AG04450 (cell line): ENCODE results near the gene FNDC11. TPM values are rescaled to one million over a fixed set of nuclear protein-coding genes. Genes with fewer than 3 reads are reported as not detected.

Source experiments
- CTCF ChIA-PET: fragments of 300-600, 350-600 bp; formaldehyde crosslinking; extraction: SDS; loops from one replicate; lab custom pipeline; 2022; ENCODE audit warnings: antibody characterized with exemption, inconsistent platforms; lab: Charles Lee
- POLR2A ChIA-PET: fragments of 350-600 bp; formaldehyde crosslinking; extraction: SDS; loops from one replicate; lab custom pipeline; 2021; ENCODE audit warnings: antibody characterized with exemption, inconsistent platforms; lab: Yijun Ruan, JAX
- DNase-seq: peaks from one replicate; pipeline ENCODE4 v3.0.0-alpha.2; 2011; ENCODE audit warnings: low read depth, low spot score
- H3K27ac ChIP-seq: one replicate; pipeline ENCODE4 v1.5.1; 2012; ENCODE audit warnings: low read depth, low read length, control low read depth
- H3K27me3 ChIP-seq: one replicate; pipeline ENCODE4 v1.6.0; 2012; ENCODE audit warnings: low read length; ENCODE audit not compliant: control insufficient read depth, insufficient read depth
- H3K4me3 ChIP-seq: 2 replicates; pipeline ENCODE4 v1.5.1; 2011; ENCODE audit warnings: mild to moderate bottlenecking, low read depth, low read length, control low read depth
- H3K9me3 ChIP-seq: 2 replicates; pipeline ENCODE4 v1.5.1; 2012; ENCODE audit warnings: low read length; ENCODE audit not compliant: control insufficient read depth, insufficient read depth
- polyA plus RNA-seq: library from polyadenylated mRNA; depleted of rRNA; stranded (reverse); fragments of >200 nt; gene quantifications from 2 replicates; pipeline ENCODE4 v1.2.3, GENCODE V29; 2011
- TF ChIP-seq, protein P1 (sequence below): IDR thresholded peaks from 2 replicates; pipeline ENCODE4 v1.5.1; 2011; ENCODE audit warnings: low read depth, low read length, control low read depth, inconsistent platforms

Gene FNDC11
- polyA plus RNA-seq, 1 experiment, result 0.64 TPM

DNA sequence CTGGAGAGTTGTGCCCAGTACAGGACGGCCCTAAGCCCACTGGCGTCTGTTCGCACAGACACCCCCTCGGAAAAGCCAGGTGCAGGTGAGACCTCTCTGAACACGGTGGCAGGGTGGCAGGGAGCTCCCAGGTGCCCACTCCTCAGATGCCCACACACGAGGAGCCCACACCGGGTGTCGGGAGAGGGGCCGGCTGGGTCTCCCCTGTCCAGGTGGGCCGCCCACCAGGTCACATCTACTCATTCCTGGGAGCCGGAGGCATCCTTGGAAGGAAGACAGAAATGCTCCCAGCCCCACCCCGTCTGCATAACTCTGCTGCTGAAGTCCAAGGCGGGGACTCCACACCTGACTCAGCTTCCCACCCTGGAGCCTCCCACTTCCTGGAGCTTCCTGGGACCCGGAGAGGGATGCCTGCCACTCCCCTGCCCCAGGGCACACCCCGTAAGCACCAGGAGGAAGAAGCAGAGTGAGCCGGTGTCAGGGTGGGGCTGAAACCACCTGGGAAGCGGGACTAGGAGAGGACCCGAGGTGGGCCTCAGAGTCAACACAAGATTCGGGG lies 8.9 kb upstream of the FNDC11 start:
- H3K27ac ChIP-seq, result no peak overlapping the region
- no peaks in the 10 kb centered on the region; the same call in 1 of the 2 replicates for H3K9me3 ChIP-seq
- TF ChIP-seq, protein P1, sequence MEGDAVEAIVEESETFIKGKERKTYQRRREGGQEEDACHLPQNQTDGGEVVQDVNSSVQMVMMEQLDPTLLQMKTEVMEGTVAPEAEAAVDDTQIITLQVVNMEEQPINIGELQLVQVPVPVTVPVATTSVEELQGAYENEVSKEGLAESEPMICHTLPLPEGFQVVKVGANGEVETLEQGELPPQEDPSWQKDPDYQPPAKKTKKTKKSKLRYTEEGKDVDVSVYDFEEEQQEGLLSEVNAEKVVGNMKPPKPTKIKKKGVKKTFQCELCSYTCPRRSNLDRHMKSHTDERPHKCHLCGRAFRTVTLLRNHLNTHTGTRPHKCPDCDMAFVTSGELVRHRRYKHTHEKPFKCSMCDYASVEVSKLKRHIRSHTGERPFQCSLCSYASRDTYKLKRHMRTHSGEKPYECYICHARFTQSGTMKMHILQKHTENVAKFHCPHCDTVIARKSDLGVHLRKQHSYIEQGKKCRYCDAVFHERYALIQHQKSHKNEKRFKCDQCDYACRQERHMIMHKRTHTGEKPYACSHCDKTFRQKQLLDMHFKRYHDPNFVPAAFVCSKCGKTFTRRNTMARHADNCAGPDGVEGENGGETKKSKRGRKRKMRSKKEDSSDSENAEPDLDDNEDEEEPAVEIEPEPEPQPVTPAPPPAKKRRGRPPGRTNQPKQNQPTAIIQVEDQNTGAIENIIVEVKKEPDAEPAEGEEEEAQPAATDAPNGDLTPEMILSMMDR, result no peak
- CTCF ChIA-PET, result no interaction called here
- no peak for DNase-seq
- POLR2A ChIA-PET, result no interaction called here
- H3K27me3 ChIP-seq, result peaks cover 33% of the 10 kb centered on the region
- H3K4me3 ChIP-seq, result no peak overlapping the region

DNA sequence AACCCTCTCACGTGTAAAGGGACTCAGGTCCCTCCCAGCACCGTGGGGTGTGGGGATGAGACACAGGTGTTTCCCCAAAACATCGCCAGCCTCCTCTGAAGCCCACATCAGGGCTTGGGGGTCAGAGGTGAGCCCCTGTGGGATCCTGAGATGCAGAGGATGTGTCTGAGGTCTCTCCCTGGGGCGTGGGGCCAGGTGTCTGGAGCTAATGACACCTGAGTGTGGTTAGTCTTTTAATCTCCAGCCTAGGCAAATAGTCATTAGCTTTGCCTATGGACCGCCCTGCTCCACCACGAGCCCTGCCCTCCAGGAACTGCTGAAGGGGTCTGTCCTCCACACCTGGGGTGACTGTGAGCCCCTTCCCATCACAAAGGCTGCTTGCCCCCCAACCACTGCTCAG lies 8.1 kb upstream of the FNDC11 start:
- ChIA-PET CTCF (no interaction called here), POLR2A (no interaction called here)
- no peak overlapping the region for H3K4me3 ChIP-seq
- no peak for DNase-seq
- no peak overlapping the region for H3K27ac ChIP-seq
- peaks cover 33% of the 10 kb centered on the region for H3K27me3 ChIP-seq
- no peaks in the 10 kb centered on the region; the same call in 1 of the 2 replicates for H3K9me3 ChIP-seq
- TF ChIP-seq, protein P1, result no peak

DNA sequence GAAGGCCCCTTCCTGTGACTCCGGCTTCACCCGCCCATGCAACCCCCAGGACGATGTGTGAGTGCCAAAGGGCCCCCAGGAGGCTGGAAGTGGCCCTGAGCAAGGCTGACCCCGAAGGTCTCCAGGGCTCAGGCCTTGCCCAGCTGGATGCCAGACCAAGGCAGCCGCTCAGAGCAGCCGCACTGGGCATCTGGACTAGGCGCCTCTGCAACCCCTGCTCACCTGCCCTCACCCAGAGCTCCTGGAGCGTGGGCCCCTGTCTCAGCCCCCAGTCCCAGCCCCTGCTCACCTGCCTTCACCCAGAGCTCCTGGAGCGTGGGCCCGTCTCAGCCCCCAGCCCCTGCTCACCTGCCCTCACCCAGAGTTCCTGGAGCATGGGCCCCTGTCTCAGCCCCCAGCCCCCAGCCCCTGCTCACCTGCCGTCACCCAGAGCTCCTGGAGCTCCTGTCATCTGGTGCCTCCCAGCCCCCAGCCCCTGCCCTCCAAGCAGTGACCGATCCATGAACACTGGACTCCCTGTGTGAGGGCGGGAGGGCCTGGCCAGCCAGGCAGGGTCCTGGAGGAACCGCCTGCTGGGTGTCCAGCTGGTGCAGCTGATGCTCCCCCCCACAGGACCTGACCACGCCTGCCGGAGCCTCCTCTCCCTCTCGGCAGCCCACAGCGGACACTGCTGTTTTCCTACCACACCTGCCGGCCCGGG lies 7.6 kb upstream of the FNDC11 start:
- TF ChIP-seq, protein P1, result no peak
- no peak overlapping the region for H3K4me3 ChIP-seq
- peaks cover 33% of the 10 kb centered on the region for H3K27me3 ChIP-seq
- POLR2A ChIA-PET, result no interaction called here
- H3K9me3 ChIP-seq, result no peaks in the 10 kb centered on the region; the same call in 1 of the 2 replicates
- H3K27ac ChIP-seq, result no peak overlapping the region
- CTCF ChIA-PET, result interaction anchor here (1.0 kb wide), 1 partner anchor 8 kb away, joined by 3 read pairs; no protein-coding TSS in a partner anchor
- DNase-seq, result no peak

DNA sequence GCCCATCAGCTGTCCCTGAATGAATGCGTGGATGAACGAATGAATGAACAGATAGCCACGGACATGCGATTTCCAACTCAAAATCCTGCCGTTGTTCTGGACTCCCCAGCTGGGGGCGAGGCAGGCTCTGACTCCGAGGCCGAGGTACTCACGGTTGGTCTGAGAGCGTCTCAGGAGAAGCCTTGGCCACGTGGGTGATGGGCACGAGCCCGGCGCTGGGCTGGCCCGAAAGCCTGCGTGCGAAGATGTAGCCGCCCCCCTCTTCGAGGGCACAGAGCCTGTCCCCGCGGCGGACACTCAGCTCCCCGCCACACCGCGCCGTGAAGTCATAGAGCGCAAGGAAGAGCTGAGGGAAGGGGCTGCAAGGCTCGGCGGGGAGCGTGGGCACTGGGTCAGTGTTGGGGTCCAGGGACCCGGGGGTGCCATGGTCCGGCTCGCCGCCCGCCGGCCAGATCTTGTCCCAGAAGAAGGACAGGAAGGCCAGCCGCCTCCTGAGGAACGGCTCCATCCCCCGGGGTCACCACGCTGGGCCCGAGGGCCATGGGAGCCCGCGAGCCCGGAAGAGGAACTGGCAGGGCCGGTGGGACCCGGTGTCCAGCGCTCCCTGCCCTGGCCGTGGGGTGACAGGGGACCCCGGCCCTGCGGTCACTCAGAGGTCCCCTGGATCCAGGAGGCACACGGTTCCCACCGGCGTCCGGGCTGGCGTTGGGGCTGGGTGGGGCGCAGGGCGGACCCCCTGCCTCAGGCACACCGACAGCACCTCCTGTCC lies 6.8 kb upstream of the FNDC11 start:
- TF ChIP-seq, protein P1, result no peak
- no peak overlapping the region for H3K27ac ChIP-seq
- peaks cover 33% of the 10 kb centered on the region for H3K27me3 ChIP-seq
- ChIA-PET CTCF (interaction anchor here (1.0 kb wide), 1 partner anchor 9 kb away, joined by 3 read pairs; no protein-coding TSS in a partner anchor), POLR2A (no interaction called here)
- H3K4me3 ChIP-seq, result no peak overlapping the region
- H3K9me3 ChIP-seq, result no peaks in the 10 kb centered on the region; the same call in 1 of the 2 replicates
- DNase-seq, result no peak
